ENCODE measurements around the gene DFFB.

- TF ChIP-seq CTCF (IDR thresholded peaks at IDR 0.05) (no peak), EP300 (IDR thresholded peaks at IDR 0.05) (no peak)
Observed at GRCh38 chr1:3881193-3881480, 23.9 kb downstream of the DFFB start.
